ENCODE data around the gene AGAP2. TPM values are rescaled to one million over a fixed set of nuclear protein-coding genes. Genes with fewer than 3 reads are reported as not detected.

Gene AGAP2
- polyA plus RNA-seq, 2 of the 4 experiments (the other 2 are of a cell fraction) = 0.26 to 0.45 TPM

- TF ChIP-seq EHF (CRISPR knock-in tag; IDR thresholded peaks at IDR 0.05) (no peak; the same call in 1 of the 2 replicates), HOXB13 (CRISPR knock-in tag; IDR thresholded peaks at IDR 0.05; ENCODE audit: low read depth) (0 out of 2 replicates have a peak, but pooled peaks have one; percentile 63), TP53 (CRISPR knock-in tag; IDR thresholded peaks at IDR 0.05) (no peak), HDAC2 (IDR thresholded peaks at IDR 0.05) (no peak), ZC3H11A (IDR thresholded peaks at IDR 0.05) (no peak), BCL3 (IDR thresholded peaks at IDR 0.05) (peak; percentile 58; the same call in 1 of the 3 replicates), CHD2 (IDR thresholded peaks at IDR 0.05; ENCODE audit: low read length, partially characterized antibody) (no peak), PBX3 (IDR thresholded peaks at IDR 0.05) (no peak; the same call in 1 of the 2 replicates), ESRRA (IDR thresholded peaks at IDR 0.05; ENCODE audit: borderline replicate concordance, low read length) (no peak), CBX8 (IDR thresholded peaks at IDR 0.05) (no peak), USF2 (IDR thresholded peaks at IDR 0.05) (peak; percentile 100), POLR2A (IDR thresholded peaks at IDR 0.05; ENCODE audit: low read length) (peak; percentile 67), BHLHE40 (IDR thresholded peaks at IDR 0.05; ENCODE audit: low read depth, low read length) (peak; percentile 97), ZNF302 (CRISPR knock-in tag; IDR thresholded peaks at IDR 0.05) (no peak), POLR2AphosphoS2 (conservative IDR thresholded peaks at IDR 0.05; ENCODE audit: low read length) (no peak), TFCP2L1 (CRISPR knock-in tag; IDR thresholded peaks at IDR 0.05) (no peak), SMC3 (IDR thresholded peaks at IDR 0.05) (no peak), ZSCAN20 (CRISPR knock-in tag; IDR thresholded peaks at IDR 0.05) (no peak), KDM1A (IDR thresholded peaks at IDR 0.05; ENCODE audit: low read depth) (no peak), JUNB (IDR thresholded peaks at IDR 0.05) (no peak), NPAS2 (CRISPR knock-in tag; IDR thresholded peaks at IDR 0.05; ENCODE audit: borderline replicate concordance) (peak; percentile 100), HEYL (CRISPR knock-in tag; IDR thresholded peaks at IDR 0.05) (no peak), JUN (IDR thresholded peaks at IDR 0.05) (peak; percentile 35 to 72; a peak in 2 of 5 replicates), KDM5A (IDR thresholded peaks at IDR 0.05) (peak; percentile 44; the same call in 1 of the 2 replicates), FOSL2 (IDR thresholded peaks at IDR 0.05) (no peak), FOSL2 (CRISPR knock-in tag; IDR thresholded peaks at IDR 0.05) (no peak; the same call in 1 of the 2 replicates), MAZ (IDR thresholded peaks at IDR 0.05; ENCODE audit: borderline replicate concordance, low read depth, low read length) (peak; percentile 85), NFE2L2 (conservative IDR thresholded peaks at IDR 0.05; ENCODE audit: low read length) (no peak), ATOH8 (CRISPR knock-in tag; IDR thresholded peaks at IDR 0.05; ENCODE audit: low read depth) (no peak), EP300 (IDR thresholded peaks at IDR 0.05) (no peak), ZFP36 (IDR thresholded peaks at IDR 0.05; ENCODE audit: borderline replicate concordance, partially characterized antibody) (no peak), HMGXB4 (CRISPR knock-in tag; IDR thresholded peaks at IDR 0.05; ENCODE audit: borderline replicate concordance) (no peak), NR3C1 (IDR thresholded peaks at IDR 0.05) (no peak), MAX (IDR thresholded peaks at IDR 0.05) (peak; percentile 99), RNF2 (IDR thresholded peaks at IDR 0.05; ENCODE audit: borderline replicate concordance, low read depth) (no peak), PHF8 (IDR thresholded peaks at IDR 0.05; ENCODE audit: borderline replicate concordance, low read depth) (peak; percentile 86), MYC (IDR thresholded peaks at IDR 0.05; ENCODE audit: borderline replicate concordance, low read length) (peak; percentile 80), RFX5 (IDR thresholded peaks at IDR 0.05) (peak; percentile 88)
These were observed 13.5 kb upstream of the AGAP2 start, which contains the start of gene CDK4 (continued) for GRCh38 chr12:57751788-57752667.
